ENCODE data around the gene LMBR1.
"Not testable (repeated sequence)": the region's sequence is repeated elsewhere in the genome, so short reads cannot be mapped to it uniquely, and the experiment has no call there.

Gene LMBR1

DNA sequence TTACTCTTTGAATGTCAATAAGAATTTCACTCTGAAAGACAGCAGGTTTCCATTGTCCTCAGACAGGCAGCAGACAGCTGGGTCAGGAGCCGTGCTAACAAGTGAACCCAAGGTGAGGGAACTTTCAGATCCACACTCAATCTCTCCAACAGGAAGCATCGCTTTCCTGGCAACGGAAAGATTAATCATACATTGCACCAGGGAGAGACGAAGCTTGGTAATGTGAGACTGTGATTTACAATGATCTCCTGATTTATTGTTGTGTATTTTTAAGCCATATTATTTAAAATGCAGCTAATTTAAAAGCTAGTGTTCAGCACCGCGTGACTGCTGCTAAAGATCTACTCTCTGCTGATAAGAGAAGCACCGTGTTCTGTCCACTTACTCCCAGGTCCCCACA lies 39.0 kb upstream of the LMBR1 start:
- Histone ChIP-seq H3K27me3 (ENCODE audit: insufficient read depth, insufficient read length) (no peaks in the 10 kb centered on the region), H3K36me3 (ENCODE audit: insufficient read depth, insufficient read length, low read length) (no peaks in the 10 kb centered on the region), H3K9me3 (ENCODE audit: insufficient read depth, low read length) (no peaks in the 10 kb centered on the region), H3K9ac (ENCODE audit: insufficient read length, low read depth) (no peak overlapping the region), H3K4me1 (ENCODE audit: insufficient read depth, insufficient read length) (no peaks in the 10 kb centered on the region), H3K4me3 (ENCODE audit: insufficient read length, low read depth) (no peak overlapping the region)
- DNase-seq (ENCODE audit: low read depth, low spot score) = no peak
- TF ChIP-seq YY1 (IDR thresholded peaks at IDR 0.05; ENCODE audit: insufficient read depth, insufficient read length) (no peak), SUZ12 (IDR thresholded peaks at IDR 0.05; ENCODE audit: extremely low read depth, insufficient read depth, insufficient read length) (no peak), ZNF274 (IDR thresholded peaks at IDR 0.05; ENCODE audit: low read depth, low read length) (no peak)

DNA sequence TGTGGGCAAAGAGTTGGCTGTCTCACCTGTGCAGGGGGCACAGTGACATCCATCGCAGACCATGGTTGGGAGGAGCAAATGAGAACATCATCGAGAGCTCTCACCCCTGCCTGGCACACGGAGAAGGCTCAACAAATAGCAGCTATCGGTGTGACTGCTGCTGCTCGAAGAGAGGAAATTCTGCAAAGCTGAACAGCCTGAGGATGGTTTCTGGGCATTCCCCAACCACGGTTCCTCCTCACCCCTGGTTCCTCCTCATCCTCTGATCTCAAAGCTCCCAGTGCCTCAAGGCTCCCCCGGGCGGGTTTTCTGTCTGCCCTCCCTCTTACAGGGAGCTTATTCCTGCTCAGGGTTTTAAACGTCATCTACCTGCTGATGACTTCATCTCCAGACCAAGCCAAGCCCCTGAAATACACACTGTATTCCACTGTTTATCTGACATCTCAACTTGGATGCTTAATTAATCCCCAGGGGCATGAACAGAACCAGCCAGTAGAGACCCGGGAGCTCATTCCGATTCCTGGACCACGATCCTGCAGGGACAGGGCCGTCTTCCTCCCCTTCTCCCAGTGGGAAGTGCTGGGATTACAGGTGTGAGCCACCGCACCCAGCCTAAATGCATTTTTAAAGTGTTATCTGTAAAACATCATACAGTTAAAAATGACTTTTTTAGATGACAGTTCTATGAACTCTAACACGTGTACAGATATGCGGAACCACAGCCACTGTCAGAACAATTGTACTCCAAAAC lies 37.0 kb upstream of the LMBR1 start:
- H3K9me3 ChIP-seq (ENCODE audit: insufficient read depth, low read length) = no peaks in the 10 kb centered on the region
- no peaks in the 10 kb centered on the region for H3K36me3 ChIP-seq (ENCODE audit: insufficient read depth, insufficient read length, low read length)
- H3K4me1 ChIP-seq (ENCODE audit: insufficient read depth, insufficient read length) = no peaks in the 10 kb centered on the region
- H3K27me3 ChIP-seq (ENCODE audit: insufficient read depth, insufficient read length) = no peaks in the 10 kb centered on the region
- TF ChIP-seq YY1 (IDR thresholded peaks at IDR 0.05; ENCODE audit: insufficient read depth, insufficient read length) = no peak
- TF ChIP-seq SUZ12 (IDR thresholded peaks at IDR 0.05; ENCODE audit: extremely low read depth, insufficient read depth, insufficient read length) = no peak
- no peak for TF ChIP-seq ZNF274 (IDR thresholded peaks at IDR 0.05; ENCODE audit: low read depth, low read length)
- no peak for DNase-seq (ENCODE audit: low read depth, low spot score)
- H3K9ac ChIP-seq (ENCODE audit: insufficient read length, low read depth) = no peak overlapping the region
- no peak overlapping the region for H3K4me3 ChIP-seq (ENCODE audit: insufficient read length, low read depth)

DNA sequence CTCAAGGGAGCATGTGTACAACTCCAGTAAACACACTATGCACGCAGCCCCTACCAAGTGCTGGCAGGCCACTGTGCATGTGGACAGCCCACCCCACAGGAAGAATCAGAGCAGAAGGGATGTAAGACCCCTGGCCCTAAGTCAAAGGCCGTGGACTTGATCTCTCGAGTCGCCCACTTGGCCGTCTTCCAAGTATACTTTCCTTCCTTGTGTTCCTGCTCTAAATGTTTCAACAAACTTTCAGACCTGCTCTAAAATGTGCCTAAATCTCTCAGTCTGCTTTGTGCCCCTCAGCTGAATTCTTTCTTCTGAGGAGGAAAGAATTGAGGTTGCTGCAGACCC lies 35.4 kb upstream of the LMBR1 start:
- Histone ChIP-seq H3K4me1 (ENCODE audit: insufficient read depth, insufficient read length) (no peaks in the 10 kb centered on the region), H3K27me3 (ENCODE audit: insufficient read depth, insufficient read length) (no peaks in the 10 kb centered on the region), H3K4me3 (ENCODE audit: insufficient read length, low read depth) (no peak overlapping the region), H3K36me3 (ENCODE audit: insufficient read depth, insufficient read length, low read length) (no peaks in the 10 kb centered on the region), H3K9ac (ENCODE audit: insufficient read length, low read depth) (no peak overlapping the region), H3K9me3 (ENCODE audit: insufficient read depth, low read length) (no peaks in the 10 kb centered on the region)
- DNase-seq (ENCODE audit: low read depth, low spot score) = no peak
- TF ChIP-seq ZNF274 (IDR thresholded peaks at IDR 0.05; ENCODE audit: low read depth, low read length) = no peak
- no peak for TF ChIP-seq YY1 (IDR thresholded peaks at IDR 0.05; ENCODE audit: insufficient read depth, insufficient read length)
- TF ChIP-seq SUZ12 (IDR thresholded peaks at IDR 0.05; ENCODE audit: extremely low read depth, insufficient read depth, insufficient read length) = no peak

DNA sequence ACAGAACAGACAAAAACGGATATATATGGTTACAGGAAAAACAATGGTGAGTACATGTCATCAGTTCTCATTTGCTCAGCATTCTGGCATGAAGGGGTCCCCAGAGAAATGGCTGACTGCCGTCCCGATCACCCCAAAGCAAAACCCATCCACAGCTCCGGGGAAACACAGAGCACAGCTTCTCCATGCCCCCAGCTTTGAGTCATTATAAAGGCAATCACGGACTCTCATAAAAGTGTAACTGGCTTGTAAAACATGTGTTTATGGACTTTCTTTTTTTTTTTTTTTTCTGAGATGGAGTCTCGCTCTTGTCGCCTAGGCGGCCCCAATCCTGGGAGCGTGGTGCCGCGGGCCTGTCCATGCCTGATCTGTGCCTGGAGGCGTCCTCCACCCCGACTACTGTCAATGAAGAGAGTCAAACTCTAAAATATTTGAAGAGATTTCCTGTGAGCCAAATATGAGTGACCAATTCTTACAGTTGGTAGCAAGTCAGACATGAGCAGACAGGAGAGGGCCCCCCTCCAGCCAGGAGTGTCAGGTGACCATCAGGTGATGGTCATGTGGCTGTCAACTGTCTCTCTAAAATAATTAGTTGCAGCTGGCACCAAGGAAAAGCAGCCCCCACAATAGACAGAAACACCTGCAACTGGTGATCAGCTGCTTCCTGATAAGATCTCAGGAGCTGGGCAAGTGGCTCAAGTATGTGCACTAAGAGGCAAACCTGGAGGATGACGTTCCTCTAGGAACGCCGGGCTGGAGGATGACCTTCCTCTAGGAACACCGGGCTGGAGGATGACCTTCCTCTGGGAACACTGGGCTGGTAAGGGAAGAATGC lies 34.8 kb upstream of the LMBR1 start:
- H3K4me3 ChIP-seq (ENCODE audit: insufficient read length, low read depth) = no peak overlapping the region
- TF ChIP-seq YY1 (IDR thresholded peaks at IDR 0.05; ENCODE audit: insufficient read depth, insufficient read length) = no peak
- TF ChIP-seq SUZ12 (IDR thresholded peaks at IDR 0.05; ENCODE audit: extremely low read depth, insufficient read depth, insufficient read length) = no peak
- TF ChIP-seq ZNF274 (IDR thresholded peaks at IDR 0.05; ENCODE audit: low read depth, low read length) = no peak
- no peaks in the 10 kb centered on the region for H3K4me1 ChIP-seq (ENCODE audit: insufficient read depth, insufficient read length)
- H3K9me3 ChIP-seq (ENCODE audit: insufficient read depth, low read length) = no peaks in the 10 kb centered on the region
- H3K27me3 ChIP-seq (ENCODE audit: insufficient read depth, insufficient read length) = no peaks in the 10 kb centered on the region
- no peaks in the 10 kb centered on the region for H3K36me3 ChIP-seq (ENCODE audit: insufficient read depth, insufficient read length, low read length)
- no peak for DNase-seq (ENCODE audit: low read depth, low spot score)
- H3K9ac ChIP-seq (ENCODE audit: insufficient read length, low read depth) = no peak overlapping the region

DNA sequence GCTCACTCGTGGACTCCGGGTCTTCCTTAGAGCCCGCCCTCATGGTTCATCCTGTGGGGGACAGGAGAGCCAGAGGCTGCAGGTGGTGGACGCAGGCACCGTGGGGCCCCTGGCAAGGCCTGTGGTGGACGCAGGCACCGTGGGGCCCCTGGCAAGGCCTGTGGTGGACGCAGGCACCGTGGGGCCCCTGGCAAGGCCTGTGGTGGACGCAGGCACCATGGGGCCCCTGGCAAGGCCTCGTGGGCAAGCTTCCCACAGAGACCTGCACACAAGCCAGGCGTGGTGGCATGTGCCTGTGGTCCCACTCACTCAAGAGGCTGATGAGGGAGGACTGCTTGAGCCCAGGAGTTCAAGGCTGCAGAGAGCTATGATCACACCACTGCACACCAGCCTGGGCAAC lies 32.8 kb upstream of the LMBR1 start:
- H3K9ac ChIP-seq (ENCODE audit: insufficient read length, low read depth); H3K4me3 ChIP-seq (ENCODE audit: insufficient read length, low read depth); H3K36me3 ChIP-seq (ENCODE audit: insufficient read depth, insufficient read length, low read length); H3K4me1 ChIP-seq (ENCODE audit: insufficient read depth, insufficient read length); DNase-seq (ENCODE audit: low read depth, low spot score); H3K9me3 ChIP-seq (ENCODE audit: insufficient read depth, low read length); H3K27me3 ChIP-seq (ENCODE audit: insufficient read depth, insufficient read length): not testable (repeated sequence)

DNA sequence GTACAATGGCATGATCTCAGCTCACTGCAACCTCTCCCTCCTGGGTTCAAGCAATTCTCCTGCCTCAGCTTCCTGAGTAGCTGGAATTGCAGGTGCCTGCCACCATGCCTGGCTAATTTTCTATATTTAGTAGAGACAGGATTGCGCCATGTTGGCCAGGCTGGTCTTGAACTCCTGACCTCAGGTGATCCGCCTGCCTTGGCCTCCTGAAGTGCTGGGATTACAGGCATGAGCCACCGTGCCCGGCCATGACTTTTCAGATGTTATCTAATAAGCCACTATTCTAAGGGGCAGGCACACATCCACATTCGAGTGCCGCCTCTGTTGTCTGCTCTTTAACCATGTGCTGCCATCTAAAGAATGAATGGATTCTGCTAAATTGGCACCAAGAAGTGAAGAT lies 29.3 kb upstream of the LMBR1 start:
- not testable (repeated sequence) for DNase-seq (ENCODE audit: low read depth, low spot score); H3K36me3 ChIP-seq (ENCODE audit: insufficient read depth, insufficient read length, low read length); H3K27me3 ChIP-seq (ENCODE audit: insufficient read depth, insufficient read length); H3K9ac ChIP-seq (ENCODE audit: insufficient read length, low read depth); H3K4me3 ChIP-seq (ENCODE audit: insufficient read length, low read depth); H3K4me1 ChIP-seq (ENCODE audit: insufficient read depth, insufficient read length); H3K9me3 ChIP-seq (ENCODE audit: insufficient read depth, low read length)

DNA sequence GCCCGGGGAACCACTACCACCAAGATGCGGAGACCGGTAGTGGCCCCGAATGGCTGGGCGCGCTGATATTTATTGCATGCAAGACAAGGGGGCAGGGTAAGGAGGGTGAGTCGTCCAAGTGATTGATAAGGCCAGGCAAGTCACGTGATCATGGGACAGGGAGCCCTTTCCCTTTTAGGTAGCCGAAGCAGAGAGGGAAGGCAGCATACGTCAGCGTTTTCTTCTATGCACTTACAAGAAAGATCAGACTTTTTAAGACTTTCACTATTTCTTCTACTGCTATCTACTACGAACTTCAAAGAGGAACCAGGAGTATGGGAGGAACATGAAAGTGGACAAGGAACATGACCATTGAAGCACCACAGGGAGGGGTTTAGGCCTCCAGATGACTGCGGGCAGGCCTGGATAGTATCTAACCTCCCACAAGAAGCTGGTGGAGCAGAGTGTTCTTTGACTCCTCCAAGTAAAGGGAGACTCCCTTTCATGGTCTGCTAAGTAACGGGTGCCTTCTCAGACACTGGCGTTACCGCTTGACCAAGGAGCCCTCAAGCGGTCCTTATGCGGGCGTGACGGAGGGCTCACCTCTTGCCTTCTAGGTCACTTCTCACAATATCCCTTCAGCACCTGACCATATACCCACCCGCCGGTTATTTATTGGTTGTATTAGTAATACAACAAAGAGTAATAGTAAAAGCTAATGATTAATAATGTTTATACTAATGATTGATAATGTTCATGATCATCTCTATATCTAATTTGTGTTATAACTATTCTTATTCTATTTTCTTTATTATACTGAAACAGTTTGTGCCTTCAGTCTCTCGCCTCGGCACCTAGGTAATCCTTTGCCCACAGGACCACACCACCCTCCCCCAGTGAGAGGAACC lies 27.7 kb upstream of the LMBR1 start:
- H3K4me3 ChIP-seq (ENCODE audit: insufficient read length, low read depth); H3K27me3 ChIP-seq (ENCODE audit: insufficient read depth, insufficient read length); H3K9me3 ChIP-seq (ENCODE audit: insufficient read depth, low read length); H3K36me3 ChIP-seq (ENCODE audit: insufficient read depth, insufficient read length, low read length); H3K9ac ChIP-seq (ENCODE audit: insufficient read length, low read depth); DNase-seq (ENCODE audit: low read depth, low spot score); H3K4me1 ChIP-seq (ENCODE audit: insufficient read depth, insufficient read length): not testable (repeated sequence)

Measured in NT2/D1 (cell line).